Motor neuron (in vitro differentiated cells): Measurements from ENCODE around the gene NUDCD2. TPM values are rescaled to one million over a fixed set of nuclear protein-coding genes. Genes with fewer than 3 reads are reported as not detected.
"Not testable (repeated sequence)": the region's sequence is repeated elsewhere in the genome, so short reads cannot be mapped to it uniquely, and the experiment has no call there.

ENCODE experiments used
- ATAC-seq, 8 experiments: fragments of 200-7000 bp; cut with Tn5 transposase; replicated peaks in 6 of 8; 2 replicates each; pipeline ENCODE4 v1.8.0; 2021; ENCODE audit warnings: mild to moderate bottlenecking in 8 of 8, moderate library complexity in 8 of 8
- H3K27ac ChIP-seq, 2 donors: fragments of 250-450 bp; sonication (Bioruptor Pico); 2 replicates each; pipeline ENCODE4 v1.9.0; 2021; ENCODE audit warnings: antibody characterized with exemption in 2 of 2, mild to moderate bottlenecking in 2 of 2, moderate library complexity in 1 of 2
- H3K4me1 ChIP-seq, 2 donors: fragments of 250-450 bp; sonication (Bioruptor Pico); replicated peaks in 1 of 2; 2 replicates each; pipeline ENCODE4 v1.6.1; 2021; ENCODE audit warnings: antibody characterized with exemption in 2 of 2, mild to moderate bottlenecking in 2 of 2, moderate library complexity in 1 of 2
- H3K4me3 ChIP-seq, 5 donors: fragments of 250-450 bp; sonication (Bioruptor Pico); 2 replicates each; pipeline ENCODE4 v1.9.0; 2021; ENCODE audit warnings: antibody characterized with exemption in 5 of 5, mild to moderate bottlenecking in 5 of 5, moderate library complexity in 4 of 5
- WGBS, 10 experiments: fragments of 450-650 bp; shearing (Covaris generic); methylation state at CpG; one replicate each; pipeline ENCODE4 v1.0.0; 2022; 5-methylcytosine and 5-hydroxymethylcytosine counted together
- in situ Hi-C, 9 experiments: fragments of 400-800 bp; cut with MboI; loops; one replicate each; pipeline ENCODE4 v1.15.0; 2021; ENCODE audit warnings: low sequenced_read_pairs in 9 of 9, low pct_unique_long_range_greater_than_20kb in 2 of 9; ENCODE audit not compliant: unreplicated experiment in 9 of 9
- total RNA-seq, 8 experiments: library from RNA; unstranded; fragments of 300-600 nt; gene quantifications; 2 replicates each; pipeline versions ENCODE4 v1.2.3 to v1.2.4, GENCODE V29; 2022

Gene NUDCD2
- total RNA-seq, 8 experiments from 2014 or later, result 17.3 to 35.4 (median 19.4) TPM

DNA sequence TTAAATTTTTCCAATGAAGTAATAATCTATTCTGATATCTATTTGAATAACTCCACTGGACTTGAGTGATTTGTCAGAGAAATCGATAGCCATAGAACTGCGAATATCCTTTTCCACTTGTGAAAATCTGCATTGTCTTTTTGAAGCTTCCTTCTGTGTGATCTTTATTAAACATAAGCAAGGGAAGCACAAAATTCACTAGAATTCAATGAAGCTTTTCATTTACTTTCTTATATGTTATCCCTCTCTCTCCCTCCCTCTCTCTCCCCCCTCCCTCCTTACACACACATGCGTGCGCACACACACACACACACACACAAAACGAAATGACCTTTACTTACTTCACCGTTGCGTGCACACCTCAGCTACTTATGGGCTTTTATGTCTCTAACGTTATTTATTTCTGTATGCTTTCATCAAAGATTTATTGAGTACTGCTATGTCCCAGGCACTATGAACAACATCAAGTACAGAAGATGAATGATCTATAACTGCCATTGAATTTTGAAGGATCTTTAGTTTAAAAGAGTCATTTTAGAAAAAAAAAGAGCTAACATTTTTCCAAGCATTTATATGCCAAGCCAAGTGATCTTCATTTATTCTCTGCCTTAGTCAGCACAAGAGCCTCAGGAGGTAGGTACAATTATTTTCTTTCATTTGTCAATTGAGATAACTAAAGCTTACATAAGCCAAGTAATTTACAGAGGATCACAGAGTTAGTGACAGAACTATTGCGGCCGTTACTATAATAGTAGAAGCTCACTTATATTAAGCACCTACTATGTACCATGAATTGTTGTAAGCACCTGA, 55.3 kb downstream of the NUDCD2 start:
- Histone ChIP-seq H3K4me1 (peaks cover 0 to 7% of the 10 kb centered on the region in 2 donors), H3K4me3 (no peak overlapping the region), H3K27ac (no peak overlapping the region)
- ATAC-seq, result peak in 5 of 8 experiments; percentile 77 to 94 (median 89)
- 29 to 97% (median 63%) methylated on average over 2 to 10 of the region's 10 CpGs for WGBS, 10 experiments
- in situ Hi-C loops, result no loop called here

GRCh38 chr5:163402007-163402406, 57.9 kb downstream of the NUDCD2 start:
- 0 to 100% (median 91%) methylated on average over 1 to 2 of the region's 2 CpGs; no CpG with 5 or more reads in 4 of the 10 experiments for WGBS, 10 experiments
- no peak for ATAC-seq
- Histone ChIP-seq H3K4me1 (peaks cover 0 to 12% of the 10 kb centered on the region in 2 donors), H3K4me3 (no peak overlapping the region), H3K27ac (no peak overlapping the region)
- in situ Hi-C loops, result no loop called here

GRCh38 chr5:163401271-163401670, 58.6 kb downstream of the NUDCD2 start:
- Histone ChIP-seq H3K4me3 (no peak overlapping the region), H3K27ac (no peak overlapping the region), H3K4me1 (peaks cover 0 to 12% of the 10 kb centered on the region in 2 donors)
- no peak for ATAC-seq
- WGBS, 10 experiments, result 46 to 90% (median 82%) methylated on average over 1 to 4 of the region's 4 CpGs
- in situ Hi-C loops, result no loop called here

- WGBS, 10 experiments, result 20 to 100% (median 50%) methylated on average over 1 to 4 of the region's 4 CpGs; no CpG with 5 or more reads in 2 of the 10 experiments
- in situ Hi-C loops, result no loop called here
- peaks cover 0 to 12% of the 10 kb centered on the region in 2 donors for H3K4me1 ChIP-seq
- no peak overlapping the region for H3K27ac ChIP-seq
- H3K4me3 ChIP-seq, result no peak overlapping the region
- no peak for ATAC-seq
Observed at GRCh38 chr5:163399923-163400322, 60.0 kb downstream of the NUDCD2 start.

DNA sequence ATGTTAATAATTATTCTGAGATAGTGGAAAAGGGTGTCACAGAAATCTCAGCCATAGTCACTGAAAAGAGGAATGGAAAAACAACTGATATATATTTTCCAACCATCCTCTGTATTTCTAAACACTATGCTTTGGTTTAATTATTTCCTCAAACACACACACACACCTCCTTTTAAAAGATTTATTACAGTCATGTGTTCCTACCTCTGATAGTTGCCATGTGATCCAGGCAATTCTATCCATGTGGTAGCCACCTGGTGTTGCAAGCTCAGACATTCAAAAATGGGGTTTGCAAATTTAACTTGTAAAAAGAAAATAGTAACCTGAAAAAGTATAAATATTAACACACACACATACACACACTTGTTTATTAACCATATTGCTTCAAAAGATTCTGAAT, 62.5 kb downstream of the NUDCD2 start:
- peak in 4 of 8 experiments; percentile 35 to 64 (median 44) for ATAC-seq
- Histone ChIP-seq H3K27ac (no peak overlapping the region), H3K4me3 (no peak overlapping the region), H3K4me1 (peaks cover 0 to 5% of the 10 kb centered on the region in 2 donors)
- in situ Hi-C loops, result no loop called here

DNA sequence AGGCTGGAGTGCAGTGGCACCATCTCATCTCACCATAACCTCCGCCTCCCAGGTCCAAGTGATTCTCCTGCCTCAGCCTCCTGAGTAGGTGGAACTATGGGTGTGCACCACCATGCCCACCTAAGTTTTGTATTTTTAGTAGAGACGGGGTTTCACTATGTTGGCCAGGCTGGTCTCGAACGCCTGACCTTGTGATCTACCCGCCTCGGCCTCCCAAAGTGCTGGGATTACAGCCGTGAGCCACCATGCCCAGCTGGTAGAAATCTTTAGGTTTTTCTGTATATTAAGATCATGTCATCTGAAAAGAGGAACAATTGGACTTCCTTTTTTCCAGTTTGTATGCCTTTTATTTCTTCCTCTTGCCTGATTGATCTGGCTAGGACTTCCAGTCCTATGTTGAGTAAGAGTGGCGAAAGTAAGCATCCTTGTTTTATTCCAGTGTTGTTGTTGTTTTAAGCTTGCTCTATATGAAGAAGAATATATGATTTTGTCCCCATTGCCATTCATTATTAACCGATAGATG, 63.0 kb downstream of the NUDCD2 start:
- in situ Hi-C loops, H3K4me1 ChIP-seq, ATAC-seq, H3K27ac ChIP-seq, H3K4me3 ChIP-seq: not testable (repeated sequence)
- WGBS, 10 experiments, result 20 to 100% (median 90%) methylated on average over 2 to 8 of the region's 9 CpGs

Other genes starting within 250 kb of the NUDCD2 start
- 100 to 1,000 TPM; 141 to 258 (median 173) TPM for gene CCNG1, start 22.5 kb downstream of the NUDCD2 start, total RNA-seq
- 10 to 100 TPM in 3 of 8 experiments, 1 to 10 TPM in 4, under 1 TPM in 1; 0.86 to 37.5 (median 3.4) TPM for gene HMMR, start 530 bp upstream of the NUDCD2 start, total RNA-seq
- gene MAT2B, start 45.5 kb upstream of the NUDCD2 start, total RNA-seq, result 10 to 100 TPM; 30.2 to 90.3 (median 46.4) TPM